HG03342 (cell line): Measurements from ENCODE around the gene SWT1.
A peak's percentile ranks its signal among the peaks of the same experiment; 100 is the strongest.

Source experiments
- ATAC-seq: cut with Tn5 transposase; IDR thresholded peaks from one replicate; pipeline ENCODE4 v1.9.1; 2021; ENCODE audit warnings: mild to moderate bottlenecking, moderate library complexity; ENCODE audit not compliant: unreplicated experiment

Gene SWT1

GRCh38 chr1:185287451-185287850, 130.5 kb downstream of the SWT1 start:
- no peak for ATAC-seq

DNA sequence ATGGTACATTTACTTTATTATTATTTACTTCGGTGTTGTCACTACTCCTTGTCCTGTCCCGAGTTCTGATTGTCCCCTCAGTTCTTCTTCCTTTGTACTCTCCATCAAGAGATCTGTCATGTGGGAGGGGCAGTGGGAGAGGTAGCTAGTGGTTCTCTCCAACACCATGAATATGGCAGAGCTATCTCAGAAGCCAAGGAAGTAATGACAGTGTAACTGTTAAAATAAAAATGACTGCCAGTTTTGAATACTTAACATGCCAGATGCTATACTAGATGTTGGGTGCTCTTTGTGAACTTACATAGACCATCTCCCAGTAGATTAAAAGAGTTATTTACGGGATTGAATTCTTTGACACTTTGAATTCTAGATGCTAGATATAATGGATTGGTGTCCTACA, 131.5 kb downstream of the SWT1 start:
- no peak for ATAC-seq

DNA sequence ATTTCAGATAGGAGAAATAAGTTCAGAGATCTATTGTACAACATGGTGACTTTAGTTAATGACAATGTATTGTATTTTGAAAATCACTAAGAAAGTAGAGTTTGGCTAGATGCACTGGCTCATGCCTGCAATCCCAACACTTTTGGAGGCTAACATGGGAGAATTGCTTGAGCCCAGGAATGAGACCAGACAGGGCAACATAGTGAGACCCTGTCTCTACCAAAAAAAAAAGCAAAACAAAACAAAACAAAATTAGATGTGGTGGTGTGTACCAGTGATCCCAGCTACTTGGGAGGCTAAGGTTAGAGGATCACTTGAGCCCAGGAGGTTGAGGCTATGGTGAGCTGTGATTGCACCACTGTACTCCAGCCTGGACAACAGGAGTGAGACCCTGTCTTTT, 132.9 kb downstream of the SWT1 start:
- ATAC-seq, result no peak

- no peak for ATAC-seq
Observed at GRCh38 chr1:185291159-185291558, 134.2 kb downstream of the SWT1 start.

DNA sequence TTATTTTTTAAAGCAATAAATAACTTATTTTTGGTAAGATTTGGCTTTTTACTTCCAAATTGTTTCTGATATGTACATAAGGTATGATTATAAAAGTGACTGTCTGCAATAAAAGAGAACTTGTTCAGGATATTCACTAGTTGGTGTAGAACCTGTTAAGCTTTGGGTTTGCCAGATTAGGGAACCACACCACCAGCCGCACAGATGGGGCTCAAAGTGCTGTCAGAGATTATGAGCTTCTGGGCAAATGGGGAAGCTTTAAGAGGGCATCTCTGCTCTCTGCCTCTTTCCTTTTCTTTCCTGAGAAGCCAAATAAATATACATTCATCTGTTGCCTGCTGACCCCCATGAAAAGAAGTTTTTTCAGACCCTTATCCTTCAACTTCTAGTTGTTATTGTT, 134.7 kb downstream of the SWT1 start:
- no peak for ATAC-seq

DNA sequence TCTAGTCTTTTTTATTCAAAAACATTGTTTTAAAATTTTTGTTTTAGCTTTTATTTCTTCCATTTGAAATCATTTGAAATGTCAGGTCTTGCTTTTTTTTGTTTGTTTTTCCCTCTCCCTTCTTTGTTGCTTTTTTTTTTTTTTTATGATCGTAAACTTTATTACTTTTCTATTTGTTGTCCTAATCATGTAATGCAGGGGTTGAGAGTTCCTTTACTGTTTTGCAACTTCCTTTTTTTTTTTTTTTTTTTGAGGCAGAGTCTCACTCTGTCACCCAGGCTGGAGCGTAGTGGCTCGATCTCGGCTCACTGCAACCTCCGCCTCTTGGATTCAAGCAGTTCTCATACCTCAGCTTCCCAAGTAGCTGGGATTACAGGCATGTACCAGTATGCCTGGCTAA, 135.3 kb downstream of the SWT1 start:
- ATAC-seq, result no peak

DNA sequence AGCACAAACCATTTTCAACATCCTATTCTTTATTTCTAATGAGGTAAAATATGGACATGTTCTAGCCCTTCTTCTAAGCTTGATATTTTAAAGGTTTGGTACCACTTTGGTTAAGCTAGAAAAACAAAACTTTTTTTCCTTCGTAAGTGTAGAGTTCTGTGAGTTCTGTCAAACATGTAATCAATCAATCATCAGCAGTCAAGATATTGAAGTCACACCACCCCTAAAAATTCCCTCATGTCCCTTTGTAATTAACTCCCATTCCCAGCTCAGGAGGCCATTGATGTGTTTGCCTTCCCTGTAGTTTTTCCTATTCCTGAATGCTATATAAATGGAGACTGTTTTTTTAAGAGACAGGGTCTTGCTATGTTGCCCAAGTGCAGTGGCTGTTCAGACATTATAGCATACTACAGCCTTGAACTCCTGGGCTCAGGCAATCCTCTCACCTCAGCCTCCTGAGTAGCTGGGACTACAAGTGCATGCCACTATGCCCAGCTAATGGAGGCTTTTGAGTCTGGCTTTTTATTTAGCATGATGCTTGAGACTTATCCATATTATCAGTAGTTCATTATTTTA, 137.1 kb downstream of the SWT1 start:
- ATAC-seq, result no peak

DNA sequence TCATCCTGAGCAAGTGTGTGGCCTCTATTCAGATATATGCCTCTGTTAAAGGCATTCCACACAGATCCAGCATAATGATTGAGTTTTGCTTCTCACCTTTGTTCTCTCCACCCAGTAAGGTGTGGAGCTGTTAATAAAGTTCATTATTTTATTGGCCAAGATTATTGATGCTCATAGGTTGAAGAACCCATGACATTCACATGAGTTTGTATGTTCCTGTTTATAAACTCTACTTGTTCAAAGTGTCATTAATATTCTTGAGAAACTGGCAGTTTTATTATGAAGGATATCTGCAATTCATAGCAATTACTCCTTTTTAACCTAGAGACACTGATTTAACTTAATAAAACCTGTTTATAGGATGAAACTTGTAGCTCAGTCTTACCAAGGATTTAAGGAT, 138.1 kb downstream of the SWT1 start:
- no peak for ATAC-seq

DNA sequence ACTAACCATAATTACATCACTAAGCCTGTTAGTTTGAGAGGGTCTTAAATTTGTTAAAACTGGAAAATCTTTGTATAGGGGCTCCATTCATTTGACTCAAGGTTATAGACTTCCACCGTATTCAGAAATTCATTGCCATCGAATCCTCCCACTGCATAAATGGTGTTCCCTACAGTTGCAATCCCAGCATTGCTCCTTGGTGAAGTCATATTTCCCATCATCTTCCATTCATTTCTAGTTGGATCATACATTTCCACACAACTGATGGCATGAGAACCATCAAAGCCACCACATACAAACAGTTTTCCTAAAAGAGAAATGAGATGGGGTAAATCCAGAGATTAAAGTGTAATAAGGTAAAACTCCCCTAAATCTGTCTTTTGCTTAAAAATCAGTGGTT, 141.0 kb downstream of the SWT1 start:
- no peak for ATAC-seq

GRCh38 chr1:185300152-185300551, 143.2 kb downstream of the SWT1 start:
- no peak for ATAC-seq

DNA sequence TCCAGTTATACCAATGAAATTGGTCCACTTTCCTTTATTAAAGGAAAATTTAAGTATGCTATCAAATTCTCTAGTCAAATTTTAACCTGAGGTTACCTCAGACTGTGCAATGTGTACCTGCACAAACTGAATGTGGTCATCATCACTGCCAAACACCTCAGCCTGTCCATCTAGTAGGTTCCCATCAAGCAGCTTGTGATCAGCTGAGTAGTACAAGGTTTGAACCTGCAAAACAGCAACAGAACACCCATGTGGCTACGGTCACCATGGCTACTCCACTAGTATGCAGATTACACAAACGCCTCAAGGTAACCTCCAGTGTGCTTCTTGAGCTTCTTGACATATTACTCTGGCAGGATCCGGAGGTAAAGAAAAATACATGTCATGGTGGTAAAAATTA, 148.5 kb downstream of the SWT1 start:
- no peak for ATAC-seq

- no peak for ATAC-seq
Observed at GRCh38 chr1:185308126-185308525, 151.2 kb downstream of the SWT1 start.

DNA sequence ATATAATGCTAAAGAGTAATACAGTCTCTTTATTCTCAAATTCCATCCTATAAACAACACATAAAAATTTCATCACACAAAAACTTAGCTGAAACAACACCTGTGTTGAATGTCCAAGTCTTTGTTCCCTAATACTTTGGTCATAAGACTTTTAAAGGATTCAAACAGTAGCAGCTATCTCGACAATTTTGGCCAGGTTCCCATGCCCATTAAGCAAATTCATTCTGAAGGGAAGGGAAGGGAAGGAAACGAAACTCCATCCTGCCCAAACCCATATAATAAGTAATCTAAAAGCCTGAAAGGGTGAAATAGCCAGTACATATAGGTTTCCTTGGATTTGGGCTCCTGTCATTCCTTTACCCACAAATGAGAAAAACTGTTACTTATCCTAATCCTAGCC, 152.6 kb downstream of the SWT1 start:
- no peak for ATAC-seq

DNA sequence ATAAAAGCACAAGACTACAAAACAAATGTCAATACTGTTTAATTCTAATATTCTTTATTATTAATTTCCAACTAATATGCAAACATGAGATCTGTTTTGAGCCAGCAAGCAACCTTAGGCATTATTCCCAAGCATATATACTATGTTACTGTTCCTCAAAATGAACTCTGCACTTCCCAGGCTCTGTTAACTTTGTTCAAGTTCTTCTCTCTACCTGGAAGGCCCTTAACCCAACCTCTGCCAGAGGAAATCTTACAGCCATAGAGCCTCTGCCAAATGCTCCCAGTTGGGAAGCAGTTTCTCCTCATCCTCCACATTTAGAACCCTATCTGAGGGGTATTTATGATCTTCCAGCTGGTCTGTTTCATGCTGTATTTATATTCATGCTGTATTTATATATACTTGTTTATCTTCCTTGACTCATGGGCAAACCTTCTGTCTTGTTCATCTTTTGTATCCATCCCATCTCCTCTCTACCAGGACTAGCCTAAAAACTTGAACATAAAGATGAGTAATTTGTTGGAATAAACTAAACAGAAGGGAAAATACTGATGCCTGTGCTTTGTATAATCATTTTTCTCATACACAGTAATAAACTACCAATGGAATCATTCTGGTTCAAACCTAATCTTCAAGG, 154.7 kb downstream of the SWT1 start:
- ATAC-seq, result no peak

GRCh38 chr1:185312361-185313138, 155.6 kb downstream of the SWT1 start:
- ATAC-seq, result no peak

GRCh38 chr1:185314411-185314810, 157.4 kb downstream of the SWT1 start:
- ATAC-seq, result no peak

GRCh38 chr1:185315445-185316071, 158.6 kb downstream of the SWT1 start:
- ATAC-seq, result no peak

DNA sequence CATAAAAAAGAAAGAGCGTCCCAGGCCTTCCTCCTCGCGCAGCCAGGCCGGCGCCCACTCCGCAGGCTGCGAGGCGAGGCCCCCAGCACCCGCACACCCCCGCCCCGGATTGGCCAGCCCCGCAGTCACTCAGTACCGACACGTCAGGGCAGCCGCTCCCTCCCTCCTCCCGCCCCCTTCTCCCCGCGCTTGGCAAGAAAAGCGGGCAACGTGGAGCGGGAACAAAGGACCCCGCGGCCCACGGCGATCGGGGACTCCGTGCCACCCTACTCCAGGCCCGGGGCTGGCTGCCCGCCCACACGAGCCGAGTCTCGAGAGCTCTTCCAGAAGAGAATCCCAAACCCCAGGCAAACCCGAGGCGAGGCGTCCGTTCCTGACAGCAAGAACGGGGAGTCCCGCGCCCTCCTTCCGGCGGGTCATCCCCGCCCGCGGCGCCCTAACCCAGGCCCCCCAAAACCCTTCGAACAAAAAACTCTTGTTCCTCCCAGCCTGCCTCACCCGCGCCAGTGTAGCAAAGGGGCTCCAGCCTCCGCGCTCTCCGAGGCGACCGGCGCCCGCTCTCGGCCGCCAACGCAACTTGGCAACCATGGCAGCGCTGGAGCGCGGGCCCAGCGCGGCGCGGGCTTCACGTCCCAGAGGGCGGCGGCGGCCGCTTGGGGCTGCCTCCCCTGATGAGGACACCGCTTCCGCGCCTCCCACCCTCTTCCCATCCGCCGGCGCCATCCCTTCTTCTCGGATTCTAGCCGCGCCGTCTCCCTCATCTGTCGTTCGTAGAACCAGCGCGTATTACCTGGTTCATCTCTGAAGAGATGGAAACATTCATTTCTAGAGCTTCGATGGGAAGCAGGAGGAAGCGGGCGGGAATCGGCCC, 159.4 kb downstream of the SWT1 start:
- ATAC-seq, result peak; percentile 53

DNA sequence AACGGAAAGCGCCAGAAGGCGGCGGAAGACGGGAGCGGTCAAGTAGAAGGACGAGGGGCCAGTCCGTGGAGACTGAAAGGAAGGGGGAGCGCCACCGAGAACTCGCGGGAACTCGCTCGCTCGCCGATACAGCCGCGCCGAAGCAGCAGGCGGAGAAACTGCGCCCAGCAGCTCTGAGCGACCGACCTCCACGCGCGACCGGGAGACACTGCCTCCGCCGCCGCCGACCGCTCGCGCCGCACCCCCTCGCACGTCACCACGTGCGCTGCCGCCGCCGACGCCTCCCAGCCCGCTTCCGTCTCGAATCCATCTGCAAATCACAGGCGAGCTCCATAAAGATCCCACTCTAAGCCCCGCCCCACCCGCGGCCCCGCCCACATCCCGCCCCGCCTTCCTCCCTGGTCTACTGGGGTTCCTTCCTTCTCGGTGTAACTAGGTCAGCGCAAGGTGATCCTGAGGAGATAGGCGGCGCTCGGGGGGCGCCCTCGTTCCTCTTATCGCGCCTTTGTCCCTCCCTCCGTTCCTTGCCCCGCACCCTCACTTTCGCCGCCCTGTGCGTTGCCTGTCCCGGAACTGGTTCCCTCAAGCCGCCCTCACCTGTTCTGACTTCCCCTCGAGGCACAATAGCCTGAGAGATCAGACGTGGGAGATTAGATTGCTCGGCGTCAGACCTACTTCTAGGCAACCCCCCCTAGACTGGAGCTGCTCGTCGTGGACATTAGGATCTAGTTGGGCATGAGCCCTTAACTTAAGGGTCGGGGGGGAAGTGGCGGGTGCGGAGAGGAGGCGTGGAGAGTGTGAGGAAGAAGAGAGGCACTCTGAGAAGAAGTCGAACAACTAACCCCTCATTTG, 160.3 kb downstream of the SWT1 start, which contains the start of gene IVNS1ABP:
Gene IVNS1ABP, minus strand, starts transcription at position 210 of the 852 bp plus-strand sequence. CDS start 7,750 bp downstream, outside the sequence.
- peak; percentile 63 for ATAC-seq

GRCh38 chr1:185317886-185318310, 160.9 kb downstream of the SWT1 start:
- ATAC-seq, result peak; percentile 47
